Choroid plexus epithelial cell (primary cell): ENCODE measurements around the gene RSAD2.

Experiments
- DNase-seq: peaks from one replicate; pipeline ENCODE4 v3.0.0-alpha.2; 2010; ENCODE audit warnings: low read depth
- H3K4me3 ChIP-seq: 2 replicates; pipeline ENCODE4 v1.5.1; 2011; ENCODE audit warnings: low read depth, mild to moderate bottlenecking, control low read depth, low read length, moderate library complexity
- TF ChIP-seq, protein P1 (sequence below): conservative IDR thresholded peaks from 2 replicates; pipeline ENCODE4 v1.5.1; 2011; ENCODE audit warnings: low read depth, mild to moderate bottlenecking, control low read depth, inconsistent platforms, low read length, moderate library complexity

Gene RSAD2

GRCh38 chr2:6946722-6947121 lies 69.1 kb downstream of the RSAD2 start:
- TF ChIP-seq, protein P1, sequence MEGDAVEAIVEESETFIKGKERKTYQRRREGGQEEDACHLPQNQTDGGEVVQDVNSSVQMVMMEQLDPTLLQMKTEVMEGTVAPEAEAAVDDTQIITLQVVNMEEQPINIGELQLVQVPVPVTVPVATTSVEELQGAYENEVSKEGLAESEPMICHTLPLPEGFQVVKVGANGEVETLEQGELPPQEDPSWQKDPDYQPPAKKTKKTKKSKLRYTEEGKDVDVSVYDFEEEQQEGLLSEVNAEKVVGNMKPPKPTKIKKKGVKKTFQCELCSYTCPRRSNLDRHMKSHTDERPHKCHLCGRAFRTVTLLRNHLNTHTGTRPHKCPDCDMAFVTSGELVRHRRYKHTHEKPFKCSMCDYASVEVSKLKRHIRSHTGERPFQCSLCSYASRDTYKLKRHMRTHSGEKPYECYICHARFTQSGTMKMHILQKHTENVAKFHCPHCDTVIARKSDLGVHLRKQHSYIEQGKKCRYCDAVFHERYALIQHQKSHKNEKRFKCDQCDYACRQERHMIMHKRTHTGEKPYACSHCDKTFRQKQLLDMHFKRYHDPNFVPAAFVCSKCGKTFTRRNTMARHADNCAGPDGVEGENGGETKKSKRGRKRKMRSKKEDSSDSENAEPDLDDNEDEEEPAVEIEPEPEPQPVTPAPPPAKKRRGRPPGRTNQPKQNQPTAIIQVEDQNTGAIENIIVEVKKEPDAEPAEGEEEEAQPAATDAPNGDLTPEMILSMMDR: no peak
- peak; percentile 92 for DNase-seq
- H3K4me3 ChIP-seq: no peak overlapping the region
